GM12878 (cell line): ENCODE data around the gene STAB2. TPM values are rescaled to one million over a fixed set of nuclear protein-coding genes. Genes with fewer than 3 reads are reported as not detected.
A peak's percentile ranks its signal among the peaks of the same experiment; 100 is the strongest.

Experiments used
- ATAC-seq: fragments of 200-7000 bp; cut with Tn5 transposase; 3 replicates; pipeline ENCODE4 v1.9.1; 2020; ENCODE audit warnings: mild to moderate bottlenecking, moderate library complexity
- BruUV-seq: library from RNA; stranded (reverse); fragments of 400-500 nt; replicated peaks from 2 replicates; lab custom pipeline; 2021; lab: Mats Ljungman, UMichigan
- CTCF ChIA-PET: fragments of 300-600 bp; sonication (Branson Sonifier 250); formaldehyde crosslinking; extraction: SDS; loops from one replicate; lab custom pipeline; 2021; ENCODE audit warnings: inconsistent platforms; lab: Yijun Ruan, JAX
- POLR2A ChIA-PET: fragments of 350-600 bp; formaldehyde crosslinking; extraction: SDS; loops from one replicate; lab custom pipeline; 2021; ENCODE audit warnings: inconsistent platforms; lab: Charles Lee
- RAD21 ChIA-PET: fragments of 300-600 bp; sonication (Branson Sonifier 250); formaldehyde crosslinking; loops from one replicate; lab custom pipeline; 2023; ENCODE audit warnings: antibody characterized with exemption; ENCODE audit not compliant: unreplicated experiment; lab: Charles Lee
- SMC1A ChIA-PET: fragments of 300-600 bp; sonication (Branson Sonifier 250); formaldehyde crosslinking; loops from one replicate; lab custom pipeline; 2023; ENCODE audit not compliant: unreplicated experiment, uncharacterized antibody; lab: Charles Lee
- DNase-seq: peaks from one replicate; pipeline ENCODE4 v3.0.0-alpha.2; 2011; ENCODE audit warnings: low read depth, low spot score
- FAIRE-seq: peaks from 3 replicates; lab custom pipeline; 2011; peaks lifted over from hg19 to GRCh38; lab: Jason Lieb, UNC
- H2AFZ ChIP-seq: 2 replicates; pipeline ENCODE4 v1.6.0; 2011; ENCODE audit warnings: low read depth, low read length, control low read depth; ENCODE audit not compliant: control insufficient read depth
- H3K27ac ChIP-seq: 2 replicates; pipeline ENCODE4 v1.5.1; 2011; ENCODE audit warnings: control low read depth; ENCODE audit not compliant: control insufficient read depth, insufficient read depth
- H3K27me3 ChIP-seq, 2 experiments: replicated peaks in 1 of 2; 2 replicates each; pipeline versions ENCODE4 v1.6.0 to v1.6.1; 2011; ENCODE audit warnings: low read length in 1 of 2; ENCODE audit not compliant: control insufficient read depth in 2 of 2, insufficient read depth in 2 of 2
- H3K36me3 ChIP-seq, 2 experiments: 2 replicates each; pipeline ENCODE4 v1.5.1; 2011; ENCODE audit warnings: low read length in 1 of 2; ENCODE audit not compliant: control insufficient read depth in 2 of 2, insufficient read depth in 2 of 2
- H3K4me1 ChIP-seq: 2 replicates; pipeline ENCODE4 v1.6.1; 2011; ENCODE audit warnings: mild to moderate bottlenecking, low read length, moderate library complexity, mixed read lengths; ENCODE audit not compliant: control insufficient read depth, insufficient read depth
- H3K4me2 ChIP-seq: 2 replicates; pipeline ENCODE4 v1.6.0; 2011; ENCODE audit warnings: control low read depth; ENCODE audit not compliant: control insufficient read depth, insufficient read depth
- H3K4me3 ChIP-seq: fragments of 200-600 bp; sonication (generic); 2 replicates; pipeline ENCODE4 v1.5.1; 2016
- H3K79me2 ChIP-seq: 2 replicates; pipeline ENCODE4 v1.6.0; 2011; ENCODE audit warnings: low read length; ENCODE audit not compliant: control insufficient read depth, insufficient read depth
- H3K9ac ChIP-seq: 2 replicates; pipeline ENCODE4 v1.8.0; 2011; ENCODE audit warnings: low read length, control low read depth, mixed read lengths; ENCODE audit not compliant: control insufficient read depth, insufficient read depth
- H3K9me3 ChIP-seq: replicated peaks from 3 replicates; pipeline ENCODE4 v1.5.1; 2011; ENCODE audit warnings: mild to moderate bottlenecking, low read length; ENCODE audit not compliant: control insufficient read depth, insufficient read depth
- H4K20me1 ChIP-seq: 2 replicates; pipeline ENCODE4 v1.6.0; 2011; ENCODE audit not compliant: control insufficient read depth, insufficient read depth
- BHLHE40 ChIP-seq, 2 experiments: fragments of 450-650 bp in 1 of 2; IDR thresholded peaks; 2 replicates each; pipeline ENCODE4 v1.6.1; 2011 to 2017; ENCODE audit warnings: low read depth in 2 of 2, borderline replicate concordance in 1 of 2, improper control_type of control experiment in 1 of 2, low read length in 1 of 2, mild to moderate bottlenecking in 1 of 2
- EP300 ChIP-seq, 2 experiments: fragments of 150-350 bp in 1 of 2; IDR thresholded peaks; 2 replicates each; pipeline ENCODE4 v1.6.1; 2011 to 2012; ENCODE audit warnings: low read depth in 2 of 2, low read length in 2 of 2, borderline replicate concordance in 1 of 2, improper control_type of control experiment in 1 of 2, inconsistent platforms in 1 of 2; ENCODE audit not compliant: control insufficient read depth in 1 of 2
- FOS ChIP-seq: IDR thresholded peaks from 3 replicates; pipeline ENCODE4 v1.6.1; 2011; ENCODE audit warnings: borderline replicate concordance; ENCODE audit not compliant: insufficient read length; ENCODE audit errors: extremely low read depth
- HCFC1 ChIP-seq: fragments of 150-350 bp; IDR thresholded peaks from 2 replicates; pipeline ENCODE4 v1.6.1; 2014; ENCODE audit warnings: low read length
- HSF1 ChIP-seq: fragments of 150-350 bp; IDR thresholded peaks from 2 replicates; pipeline ENCODE4 v1.6.1; 2014; ENCODE audit warnings: mild to moderate bottlenecking, low read depth, low read length
- IKZF1 ChIP-seq: fragments of 450-650 bp; conservative IDR thresholded peaks from 2 replicates; pipeline ENCODE4 v1.6.1; 2017; ENCODE audit warnings: antibody characterized with exemption, mild to moderate bottlenecking
- IKZF2 ChIP-seq, 2 experiments: fragments of 450-650 bp; IDR thresholded peaks; 2 replicates each; pipeline ENCODE4 v1.6.1; 2017; ENCODE audit warnings: mild to moderate bottlenecking in 2 of 2, moderate library complexity in 2 of 2
- LARP7 ChIP-seq: fragments of 450-650 bp; IDR thresholded peaks from 2 replicates; pipeline ENCODE4 v1.6.1; 2017; ENCODE audit warnings: mild to moderate bottlenecking
- MTA2 ChIP-seq: fragments of 450-650 bp; IDR thresholded peaks from 2 replicates; pipeline ENCODE4 v1.6.1; 2016; ENCODE audit warnings: low read depth, mild to moderate bottlenecking, moderate library complexity
- NFIC ChIP-seq: IDR thresholded peaks from 2 replicates; pipeline ENCODE4 v1.6.1; 2012; ENCODE audit warnings: low read depth, mild to moderate bottlenecking, inconsistent platforms, low read length, moderate library complexity
- PKNOX1 ChIP-seq: fragments of 450-650 bp; IDR thresholded peaks from 2 replicates; pipeline ENCODE4 v1.6.1; 2016; ENCODE audit warnings: mild to moderate bottlenecking
- POLR2AphosphoS5 ChIP-seq: IDR thresholded peaks from 2 replicates; pipeline ENCODE4 v1.6.1; 2011; ENCODE audit warnings: mild to moderate bottlenecking, low read length, inconsistent platforms
- ZNF384 ChIP-seq: IDR thresholded peaks from 2 replicates; pipeline ENCODE4 v1.6.1; 2012; ENCODE audit warnings: low read depth, mild to moderate bottlenecking, low read length, improper control_type of control experiment, borderline replicate concordance
- WGBS: methylation state at CpG from one replicate; pipeline ENCODE4 v1.1.6; 2016; ENCODE audit warnings: low lambda C conversion rate; ENCODE audit not compliant: insufficient replicate concordance, insufficient coverage; ENCODE audit errors: missing lambda C conversion rate; 5-methylcytosine and 5-hydroxymethylcytosine counted together
- in situ Hi-C: fragments of 300-500 bp; cut with MboI; formaldehyde crosslinking; loops from 9 replicates; pipeline ENCODE4 v1.14.3; 2018; ENCODE audit warnings: mixed read lengths
- intact Hi-C: fragments of 100-400 bp; cut with micrococcal nuclease; formaldehyde crosslinking; loops from one replicate; pipeline ENCODE4 v1.14.2; 2022; ENCODE audit not compliant: unreplicated experiment
- polyA plus RNA-seq, 11 experiments: library from polyadenylated mRNA; depleted of rRNA in 4 of 11; unstranded in 6 of 11; stranded (reverse) in 5 of 11; fragments of >200 nt; fragmentation: Nextera tagmentation in 4 of 11; fragmentation: Illumina TruSeq in 1 of 11; extraction: Ambion mirVana in 4 of 11; extraction: Trizol in 1 of 11; gene quantifications; 1 replicate in 1 of 11; 2 replicates in 10 of 11; pipeline versions ENCODE4 v1.2.1 to v1.2.3, GENCODE V29; 2011 to 2016; ENCODE audit warnings: inconsistent platforms in 2 of 11, missing spikeins in 2 of 11, low read depth in 1 of 11
- total RNA-seq, 4 experiments: library from RNA; depleted of rRNA in 3 of 4; stranded (reverse); fragments of >200 nt in 3 of 4; fragmentation: Illumina TruSeq in 1 of 4; extraction: Trizol in 1 of 4; gene quantifications; 2 replicates each; pipeline versions ENCODE4 v1.2.1 to v1.2.3, GENCODE V29; 2013 to 2021
- TF ChIP-seq, protein P1 (sequence below): IDR thresholded peaks from 2 replicates; pipeline ENCODE4 v1.6.1; 2011; ENCODE audit warnings: mild to moderate bottlenecking, low read depth, low read length, moderate library complexity; ENCODE audit not compliant: insufficient replicate concordance

The STAB2 gene
- total and polyA plus RNA-seq, 10 of the 15 experiments (the other 5 are each of a cell fraction or from before 2014, with no cell fraction given) = 0.37 TPM; not detected in 9

DNA sequence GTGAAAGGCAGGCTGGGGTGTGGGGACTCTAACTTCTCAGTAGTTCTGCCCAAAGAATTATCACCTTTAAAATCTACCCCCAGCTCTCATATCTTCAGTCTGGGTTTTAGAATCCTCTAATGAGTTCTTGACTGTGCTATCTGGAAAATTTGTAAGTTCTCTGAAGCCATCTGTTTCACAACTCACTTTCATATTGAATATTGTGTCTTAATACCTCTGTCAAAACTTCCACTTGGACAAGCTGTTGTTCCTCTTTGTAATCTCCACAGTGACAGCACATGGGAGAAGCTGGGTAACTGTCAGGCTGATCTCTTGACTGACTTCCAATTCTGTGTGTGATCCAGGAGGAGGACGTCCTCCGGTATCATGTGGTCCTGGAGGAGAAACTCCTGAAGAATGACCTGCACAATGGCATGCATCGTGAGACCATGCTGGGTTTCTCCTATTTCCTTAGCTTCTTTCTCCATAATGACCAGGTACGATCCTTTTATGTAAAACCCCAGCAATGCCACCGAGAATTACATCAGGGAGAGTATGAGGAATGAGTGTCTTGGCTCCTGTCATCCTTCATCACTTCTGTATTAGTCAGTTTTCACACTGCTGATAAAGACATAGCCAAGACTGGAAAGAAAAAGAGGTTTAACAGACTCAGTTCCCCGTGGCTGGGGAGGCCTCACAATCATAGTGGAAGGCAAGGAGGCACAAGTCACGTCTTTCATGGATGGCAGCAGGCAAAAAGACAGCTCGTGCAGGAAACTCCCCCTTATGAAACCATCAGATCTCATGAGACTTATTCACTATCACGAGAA is 111.9 kb downstream of the STAB2 start:
- RAD21 ChIA-PET = no interaction called here
- 23% methylated on average over 9 of the region's 9 CpGs for WGBS
- Histone ChIP-seq H3K4me3 (no peak overlapping the region), H3K9me3 (no peaks in the 10 kb centered on the region), H3K9ac (no peak overlapping the region), H2AFZ (no peak overlapping the region), H4K20me1 (no peaks in the 10 kb centered on the region), H3K36me3 (no peaks in the 10 kb centered on the region), H3K79me2 (no peaks in the 10 kb centered on the region), H3K4me2 (peak overlapping the region; percentile 34), H3K27ac (no peak overlapping the region), H3K27me3 (no peaks in the 10 kb centered on the region; a peak in 1 of 4 replicates), H3K4me1 (peaks cover 6% of the 10 kb centered on the region)
- DNase-seq = peak; percentile 12
- POLR2A ChIA-PET = interaction anchor here (1.9 kb wide), 1 partner anchor 10 kb away, joined by 5 read pairs; no protein-coding TSS in a partner anchor
- TF ChIP-seq EP300 (IDR thresholded peaks at IDR 0.05; ENCODE audit: borderline replicate concordance in 1 of 2, control insufficient read depth in 1 of 2, low read depth in 2 of 2, low read length in 2 of 2) (no peak), IKZF2 (IDR thresholded peaks at IDR 0.05) (peak; percentile 31 to 51; a peak in 2 of 4 replicates), HSF1 (no peak), PKNOX1 (peak; percentile 27; the same call in 1 of the 2 replicates), IKZF1 (peak; percentile 56; the same call in 1 of the 2 replicates), ZNF384 (no peak), POLR2AphosphoS5 (no peak), MTA2 (peak; percentile 39; the same call in 1 of the 2 replicates), HCFC1 (no peak), NFIC (peak; percentile 31; the same call in 1 of the 2 replicates), FOS (no peak), LARP7 (no peak), BHLHE40 (IDR thresholded peaks at IDR 0.05; ENCODE audit: borderline replicate concordance in 1 of 2, low read depth in 2 of 2, low read length in 1 of 2) (peak in 1 of 2 experiments; percentile 30; a peak in 1 of 4 replicates)
- TF ChIP-seq, protein P1, sequence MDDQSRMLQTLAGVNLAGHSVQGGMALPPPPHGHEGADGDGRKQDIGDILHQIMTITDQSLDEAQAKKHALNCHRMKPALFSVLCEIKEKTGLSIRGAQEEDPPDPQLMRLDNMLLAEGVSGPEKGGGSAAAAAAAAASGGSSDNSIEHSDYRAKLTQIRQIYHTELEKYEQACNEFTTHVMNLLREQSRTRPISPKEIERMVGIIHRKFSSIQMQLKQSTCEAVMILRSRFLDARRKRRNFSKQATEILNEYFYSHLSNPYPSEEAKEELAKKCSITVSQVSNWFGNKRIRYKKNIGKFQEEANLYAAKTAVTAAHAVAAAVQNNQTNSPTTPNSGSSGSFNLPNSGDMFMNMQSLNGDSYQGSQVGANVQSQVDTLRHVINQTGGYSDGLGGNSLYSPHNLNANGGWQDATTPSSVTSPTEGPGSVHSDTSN = no peak
- no TSS peak for BruUV-seq
- SMC1A ChIA-PET = no interaction called here
- CTCF ChIA-PET = interaction anchor here (1.3 to 2.7 kb wide), 3 partner anchors 11 to 67 kb away, joined by 3 to 8 read pairs (median 4); no protein-coding TSS in a partner anchor
- intact Hi-C loops = no loop called here
- FAIRE-seq = no peak
- in situ Hi-C loops = no loop called here
- ATAC-seq = peak; percentile 47
